HCT116 (cell line): ENCODE data around the gene EXD3. TPM values are rescaled to one million over a fixed set of nuclear protein-coding genes. Genes with fewer than 3 reads are reported as not detected.

Source experiments
- ATAC-seq: fragments of 200-7000 bp; cut with Tn5 transposase; 2 replicates; pipeline ENCODE4 v1.9.1; 2020; ENCODE audit warnings: mild to moderate bottlenecking, moderate library complexity
- BruUV-seq: library from RNA; stranded (reverse); fragments of 400-500 nt; replicated peaks from 2 replicates; lab custom pipeline; 2021; lab: Mats Ljungman, UMichigan
- CTCF ChIA-PET: fragments of 300-600 bp; sonication (Branson Sonifier 250); formaldehyde crosslinking; loops from one replicate; lab custom pipeline; 2021; ENCODE audit warnings: antibody characterized with exemption; lab: Charles Lee
- POLR2A ChIA-PET: fragments of 300-600, 350-600 bp; sonication (Branson Sonifier 250); formaldehyde crosslinking; loops from one replicate; lab custom pipeline; 2021; ENCODE audit warnings: antibody characterized with exemption; lab: Charles Lee
- RAD21 ChIA-PET, 2 experiments: fragments of 300-600 bp; sonication (Branson Sonifier 250); formaldehyde crosslinking; loops; one replicate each; lab custom pipeline; 2023; ENCODE audit warnings: low total read pairs in 2 of 2; ENCODE audit not compliant: uncharacterized antibody in 2 of 2, unreplicated experiment in 2 of 2, low non-redundant PET in 1 of 2; lab: Charles Lee
- DNase-seq: peaks from one replicate; pipeline ENCODE4 v3.0.0-alpha.2; 2010; ENCODE audit warnings: low read depth, low spot score
- H2AFZ ChIP-seq: fragments of 200-600 bp; shearing (Covaris generic), sonication (generic); 2 replicates; pipeline ENCODE4 v1.6.1; 2017; ENCODE audit warnings: low read depth, mixed run types, mixed read lengths, antibody characterized with exemption, low read length; ENCODE audit not compliant: poor library complexity, severe bottlenecking
- H3K27ac ChIP-seq: 2 replicates; pipeline ENCODE4 v1.5.1; 2012; ENCODE audit warnings: low read depth, low read length
- H3K27me3 ChIP-seq: fragments of 200-600 bp; sonication (generic); 2 replicates; pipeline ENCODE4 v1.6.1; 2016; ENCODE audit warnings: mixed run types, low read length, mixed read lengths; ENCODE audit not compliant: insufficient read depth
- H3K36me3 ChIP-seq, 2 experiments: fragments of 200-500 bp in 1 of 2; fragments of 200-600 bp in 1 of 2; sonication (Bioruptor generic) in 1 of 2; sonication (generic) in 1 of 2; 2 replicates each; pipeline versions ENCODE4 v1.5.1 to v1.6.1; 2014 to 2016; ENCODE audit warnings: low read length in 2 of 2, inconsistent platforms in 1 of 2, mixed read lengths in 1 of 2, mixed run types in 1 of 2; ENCODE audit not compliant: insufficient read depth in 2 of 2, control insufficient read depth in 1 of 2
- H3K4me1 ChIP-seq, 2 experiments: fragments of 200-600 bp in 1 of 2; sonication (generic) in 1 of 2; 2 replicates each; pipeline versions ENCODE4 v1.5.1 to v1.6.1; 2012 to 2017; ENCODE audit warnings: low read length in 2 of 2, inconsistent platforms in 1 of 2, mild to moderate bottlenecking in 1 of 2, mixed read lengths in 1 of 2, mixed run types in 1 of 2, moderate library complexity in 1 of 2; ENCODE audit not compliant: insufficient read depth in 2 of 2, control insufficient read depth in 1 of 2
- H3K4me2 ChIP-seq: fragments of 200-600 bp; sonication (generic); 2 replicates; pipeline ENCODE4 v1.6.1; 2017; ENCODE audit warnings: mixed run types, low read length, mixed read lengths
- H3K4me3 ChIP-seq, 2 experiments: fragments of 200-600 bp in 1 of 2; sonication (generic) in 1 of 2; replicated peaks in 1 of 2; 2 replicates each; pipeline ENCODE4 v1.5.1; 2011 to 2016; ENCODE audit warnings: low read length in 2 of 2, control low read depth in 1 of 2, low read depth in 1 of 2, mild to moderate bottlenecking in 1 of 2, mixed read lengths in 1 of 2, mixed run types in 1 of 2
- H3K79me2 ChIP-seq: fragments of 200-600 bp; sonication (generic); 2 replicates; pipeline ENCODE4 v1.6.1; 2017; ENCODE audit warnings: mild to moderate bottlenecking, mixed run types, low read length, moderate library complexity, mixed read lengths; ENCODE audit not compliant: insufficient read depth
- H3K9ac ChIP-seq: fragments of 200-600 bp; sonication (generic); 2 replicates; pipeline ENCODE4 v1.6.1; 2016; ENCODE audit warnings: low read length, mixed read lengths
- H3K9me2 ChIP-seq: fragments of 200-600 bp; sonication (generic), shearing (Covaris generic); 2 replicates; pipeline ENCODE4 v1.6.1; 2017; ENCODE audit warnings: mixed run types, mild to moderate bottlenecking, moderate library complexity; ENCODE audit not compliant: insufficient read depth
- H3K9me3 ChIP-seq, 2 experiments: fragments of 200-500 bp in 1 of 2; fragments of 200-600 bp in 1 of 2; sonication (Bioruptor generic) in 1 of 2; sonication (generic) in 1 of 2; 2 replicates each; pipeline ENCODE4 v1.6.1; 2014 to 2017; ENCODE audit warnings: low read length in 2 of 2, mixed read lengths in 2 of 2, inconsistent platforms in 1 of 2, low read depth in 1 of 2, mild to moderate bottlenecking in 1 of 2, mixed run types in 1 of 2, moderate library complexity in 1 of 2; ENCODE audit not compliant: control insufficient read depth in 1 of 2, insufficient read depth in 1 of 2
- H4K20me1 ChIP-seq: fragments of 200-600 bp; sonication (generic), shearing (Covaris generic); 2 replicates; pipeline ENCODE4 v1.6.1; 2017; ENCODE audit warnings: mixed run types, mild to moderate bottlenecking, moderate library complexity; ENCODE audit not compliant: insufficient read depth
- CEBPB ChIP-seq: IDR thresholded peaks from 2 replicates; pipeline ENCODE4 v1.6.1; 2012; ENCODE audit warnings: low read depth
- EZH2 ChIP-seq: fragments of 200-600 bp; sonication (generic); IDR thresholded peaks from 2 replicates; pipeline ENCODE4 v1.6.1; 2017; ENCODE audit warnings: antibody characterized with exemption, mixed run types
- FOSL1 ChIP-seq: IDR thresholded peaks from 2 replicates; pipeline ENCODE4 v1.6.1; 2012; ENCODE audit warnings: low read depth
- JUND ChIP-seq: IDR thresholded peaks from 2 replicates; pipeline ENCODE4 v1.6.1; 2012
- POLR2A ChIP-seq: IDR thresholded peaks from 2 replicates; pipeline ENCODE4 v1.7.0; 2011; ENCODE audit warnings: borderline replicate concordance; ENCODE audit not compliant: insufficient read depth, insufficient read length; ENCODE audit errors: extremely low read depth
- POLR2AphosphoS5 ChIP-seq: IDR thresholded peaks from 2 replicates; pipeline ENCODE4 v1.6.1; 2011; ENCODE audit warnings: mild to moderate bottlenecking, low read depth, low read length, moderate library complexity
- SIN3A ChIP-seq: IDR thresholded peaks from 2 replicates; pipeline ENCODE4 v1.6.1; 2012; ENCODE audit warnings: low read depth
- SRF ChIP-seq: IDR thresholded peaks from 2 replicates; pipeline ENCODE4 v1.6.1; 2012; ENCODE audit warnings: low read depth
- TCF7L2 ChIP-seq: IDR thresholded peaks from 2 replicates; pipeline ENCODE4 v1.7.0; 2011; ENCODE audit warnings: borderline replicate concordance, inconsistent platforms; ENCODE audit not compliant: insufficient read depth, insufficient read length; ENCODE audit errors: extremely low read depth
- YY1 ChIP-seq: IDR thresholded peaks from 2 replicates; pipeline ENCODE4 v1.6.1; 2011; ENCODE audit warnings: low read length, low read depth, moderate library complexity, mild to moderate bottlenecking; ENCODE audit not compliant: insufficient replicate concordance; ENCODE audit errors: extremely low read depth
- ZFX ChIP-seq: fragments of 450-650 bp; IDR thresholded peaks from 2 replicates; pipeline ENCODE4 v1.6.1; 2017
- intact Hi-C: fragments of 100-400 bp; cut with micrococcal nuclease; formaldehyde crosslinking; loops from 2 replicates; pipeline ENCODE4 v1.10.0; 2022
- total RNA-seq: library from RNA; stranded (reverse); gene quantifications from one replicate; pipeline ENCODE4 v1.2.1, GENCODE V29; 2021; ENCODE audit not compliant: unreplicated experiment
- TF ChIP-seq, protein P1 (sequence below): IDR thresholded peaks from 2 replicates; pipeline ENCODE4 v1.6.1; 2012
- TF ChIP-seq, protein P2 (sequence below): IDR thresholded peaks from 2 replicates; pipeline ENCODE4 v1.6.1; 2011; ENCODE audit warnings: mild to moderate bottlenecking, low read length, moderate library complexity; ENCODE audit not compliant: insufficient replicate concordance; ENCODE audit errors: extremely low read depth
- TF ChIP-seq, protein P3 (sequence below), 3 experiments: fragments of 200-600 bp in 1 of 3; sonication (generic) in 1 of 3; IDR thresholded peaks in 2 of 3; conservative IDR thresholded peaks in 1 of 3; 2 replicates each; pipeline ENCODE4 v1.5.1; 2012 to 2017; ENCODE audit warnings: low read depth in 2 of 3, low read length in 2 of 3, antibody characterized with exemption in 1 of 3, borderline replicate concordance in 1 of 3, control low read depth in 1 of 3, mild to moderate bottlenecking in 1 of 3, mixed read lengths in 1 of 3, mixed run types in 1 of 3, moderate library complexity in 1 of 3; ENCODE audit not compliant: insufficient read depth in 1 of 3

EXD3 gene
- total RNA-seq, 1 experiment from 2014 or later = 25.4 TPM

DNA sequence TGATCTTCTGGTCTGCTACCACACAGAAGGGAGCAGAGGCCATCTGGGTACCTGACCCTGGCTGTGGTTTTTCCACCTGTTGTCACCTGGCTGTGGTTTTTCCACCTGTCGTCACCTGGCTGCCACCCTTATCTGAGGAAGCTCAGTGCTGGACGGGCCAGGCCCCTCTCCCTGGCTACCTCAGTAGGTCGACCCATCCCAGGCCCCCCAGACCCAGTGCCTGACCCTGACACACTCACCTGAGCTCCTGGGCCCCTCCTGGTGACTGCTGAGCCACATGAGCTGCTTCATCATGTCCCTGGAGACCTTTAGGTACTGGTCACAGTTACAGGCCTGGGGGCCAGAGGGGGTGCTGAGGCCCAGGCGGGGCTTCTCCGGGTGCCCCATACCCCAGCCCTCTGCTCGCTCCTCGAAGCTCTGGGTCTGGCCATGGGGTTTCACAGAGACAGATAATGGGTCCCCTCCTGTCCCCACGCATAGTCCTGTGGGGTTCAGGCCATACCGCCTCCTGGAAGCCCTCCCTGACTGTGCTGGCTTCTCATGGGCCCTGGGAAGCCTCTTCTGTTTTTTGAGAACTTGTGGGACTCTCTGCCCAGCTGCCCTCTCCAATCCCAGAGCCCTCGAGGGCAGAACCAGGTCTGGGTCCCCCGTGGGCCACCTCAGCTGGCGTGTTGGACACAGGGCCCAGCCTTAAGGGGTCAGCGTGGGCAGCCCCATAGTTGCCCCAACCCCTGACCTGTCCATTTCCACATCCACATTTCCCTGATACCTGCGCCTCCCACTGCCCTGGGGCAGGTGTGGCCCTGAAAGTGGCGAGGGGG is 113.4 kb downstream of the EXD3 start:
- Histone ChIP-seq H2AFZ (no peak overlapping the region), H3K27me3 (no peaks in the 10 kb centered on the region), H3K27ac (no peak overlapping the region), H3K4me3 (no peak overlapping the region), H3K4me1 (peaks cover 24 to 53% of the 10 kb centered on the region in 2 experiments), H4K20me1 (no peaks in the 10 kb centered on the region), H3K4me2 (no peak overlapping the region), H3K9me2 (no peaks in the 10 kb centered on the region), H3K36me3 (no peaks in the 10 kb centered on the region), H3K9me3 (no peaks in the 10 kb centered on the region), H3K9ac (no peak overlapping the region), H3K79me2 (no peaks in the 10 kb centered on the region)
- intact Hi-C loops = no loop called here
- BruUV-seq = no TSS peak
- ChIA-PET RAD21 (no interaction called here), CTCF (interaction anchor here (1.5 to 2.2 kb wide), 2 partner anchors 8 to 23 kb away, joined by 4 to 9 read pairs; partner anchors contain the start of gene NRARP)
- DNase-seq (no peak), ATAC-seq (no peak)
- TF ChIP-seq YY1 (no peak), FOSL1 (no peak), JUND (no peak), SIN3A (no peak), CEBPB (no peak), EZH2 (no peak), POLR2AphosphoS5 (no peak), SRF (no peak), TCF7L2 (no peak)
- TF ChIP-seq, all 23 proteins: peak for 0
- POLR2A ChIA-PET = interaction anchor here (3.8 kb wide), 1 partner anchor 8 kb away, joined by 24 read pairs; the partner anchor contains the start of gene NRARP

DNA sequence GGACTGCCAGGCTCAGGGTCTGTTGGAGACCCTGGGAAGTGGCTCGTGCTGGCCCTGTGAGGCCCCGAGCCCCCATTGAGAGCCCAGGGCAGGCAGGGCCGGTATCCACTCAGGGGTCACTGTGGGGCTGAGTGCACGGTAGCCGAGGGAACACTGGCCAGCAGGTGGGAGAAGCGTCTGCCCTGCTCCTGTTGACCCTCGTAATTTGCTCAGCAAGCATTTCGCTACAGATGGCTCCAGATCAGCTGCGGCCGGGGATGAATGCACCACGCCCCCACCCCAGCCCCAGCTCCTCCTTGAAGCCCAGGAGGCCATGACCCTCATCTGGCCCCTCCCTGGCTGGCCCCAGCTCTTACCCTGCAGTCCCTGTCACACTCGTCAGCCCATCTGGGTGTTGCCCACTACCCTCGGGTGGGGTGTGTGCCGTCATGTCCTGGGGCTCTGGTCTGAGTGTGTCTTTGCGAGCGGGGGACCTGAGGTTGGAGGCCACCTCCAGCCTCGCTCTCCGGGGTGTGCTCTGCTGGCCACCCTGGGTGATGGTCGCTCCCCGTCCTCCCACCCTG is 114.8 kb downstream of the EXD3 start:
- Histone ChIP-seq H3K79me2 (no peaks in the 10 kb centered on the region), H3K9me3 (no peaks in the 10 kb centered on the region), H3K9ac (no peak overlapping the region), H4K20me1 (no peaks in the 10 kb centered on the region), H3K4me3 (no peak overlapping the region), H3K36me3 (no peaks in the 10 kb centered on the region), H3K9me2 (no peaks in the 10 kb centered on the region), H3K4me1 (peaks cover 24 to 56% of the 10 kb centered on the region in 2 experiments), H3K27ac (no peak overlapping the region), H2AFZ (no peak overlapping the region), H3K4me2 (no peak overlapping the region), H3K27me3 (no peaks in the 10 kb centered on the region)
- ATAC-seq (no peak), DNase-seq (no peak)
- BruUV-seq = no TSS peak
- CTCF ChIA-PET = no interaction called here
- intact Hi-C loops = no loop called here
- RAD21 ChIA-PET = no interaction called here
- POLR2A ChIA-PET = interaction anchor here (1.4 kb wide), 1 partner anchor 8 kb away, joined by 3 read pairs; no protein-coding TSS in a partner anchor
- TF ChIP-seq SIN3A (no peak), POLR2AphosphoS5 (no peak), FOSL1 (no peak), EZH2 (no peak), POLR2A (no peak), ZFX (no peak), CEBPB (no peak), SRF (no peak)
- TF ChIP-seq, protein P1, sequence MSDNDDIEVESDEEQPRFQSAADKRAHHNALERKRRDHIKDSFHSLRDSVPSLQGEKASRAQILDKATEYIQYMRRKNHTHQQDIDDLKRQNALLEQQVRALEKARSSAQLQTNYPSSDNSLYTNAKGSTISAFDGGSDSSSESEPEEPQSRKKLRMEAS = no peak
- TF ChIP-seq, protein P2, sequence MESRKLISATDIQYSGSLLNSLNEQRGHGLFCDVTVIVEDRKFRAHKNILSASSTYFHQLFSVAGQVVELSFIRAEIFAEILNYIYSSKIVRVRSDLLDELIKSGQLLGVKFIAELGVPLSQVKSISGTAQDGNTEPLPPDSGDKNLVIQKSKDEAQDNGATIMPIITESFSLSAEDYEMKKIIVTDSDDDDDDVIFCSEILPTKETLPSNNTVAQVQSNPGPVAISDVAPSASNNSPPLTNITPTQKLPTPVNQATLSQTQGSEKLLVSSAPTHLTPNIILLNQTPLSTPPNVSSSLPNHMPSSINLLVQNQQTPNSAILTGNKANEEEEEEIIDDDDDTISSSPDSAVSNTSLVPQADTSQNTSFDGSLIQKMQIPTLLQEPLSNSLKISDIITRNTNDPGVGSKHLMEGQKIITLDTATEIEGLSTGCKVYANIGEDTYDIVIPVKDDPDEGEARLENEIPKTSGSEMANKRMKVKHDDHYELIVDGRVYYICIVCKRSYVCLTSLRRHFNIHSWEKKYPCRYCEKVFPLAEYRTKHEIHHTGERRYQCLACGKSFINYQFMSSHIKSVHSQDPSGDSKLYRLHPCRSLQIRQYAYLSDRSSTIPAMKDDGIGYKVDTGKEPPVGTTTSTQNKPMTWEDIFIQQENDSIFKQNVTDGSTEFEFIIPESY = no peak
- TF ChIP-seq, protein P3, sequence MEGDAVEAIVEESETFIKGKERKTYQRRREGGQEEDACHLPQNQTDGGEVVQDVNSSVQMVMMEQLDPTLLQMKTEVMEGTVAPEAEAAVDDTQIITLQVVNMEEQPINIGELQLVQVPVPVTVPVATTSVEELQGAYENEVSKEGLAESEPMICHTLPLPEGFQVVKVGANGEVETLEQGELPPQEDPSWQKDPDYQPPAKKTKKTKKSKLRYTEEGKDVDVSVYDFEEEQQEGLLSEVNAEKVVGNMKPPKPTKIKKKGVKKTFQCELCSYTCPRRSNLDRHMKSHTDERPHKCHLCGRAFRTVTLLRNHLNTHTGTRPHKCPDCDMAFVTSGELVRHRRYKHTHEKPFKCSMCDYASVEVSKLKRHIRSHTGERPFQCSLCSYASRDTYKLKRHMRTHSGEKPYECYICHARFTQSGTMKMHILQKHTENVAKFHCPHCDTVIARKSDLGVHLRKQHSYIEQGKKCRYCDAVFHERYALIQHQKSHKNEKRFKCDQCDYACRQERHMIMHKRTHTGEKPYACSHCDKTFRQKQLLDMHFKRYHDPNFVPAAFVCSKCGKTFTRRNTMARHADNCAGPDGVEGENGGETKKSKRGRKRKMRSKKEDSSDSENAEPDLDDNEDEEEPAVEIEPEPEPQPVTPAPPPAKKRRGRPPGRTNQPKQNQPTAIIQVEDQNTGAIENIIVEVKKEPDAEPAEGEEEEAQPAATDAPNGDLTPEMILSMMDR (IDR thresholded peaks at IDR 0.05 in 2 of 3, conservative IDR thresholded peaks at IDR 0.05 in 1 of 3; ENCODE audit: borderline replicate concordance in 1 of 3, insufficient read depth in 1 of 3, low read depth in 2 of 3, low read length in 2 of 3) = no peak
